DOHH2 (cell line): ENCODE data around the gene PRAME.

Experiments
- H3F3A ChIP-seq: fragments of 200-600 bp; sonication (generic), shearing (Covaris generic); 2 replicates; pipeline ENCODE4 v1.6.0; 2016; ENCODE audit warnings: antibody characterized with exemption, mild to moderate bottlenecking; ENCODE audit not compliant: control insufficient read depth, insufficient read depth
- H3K27ac ChIP-seq: fragments of 200-600 bp; sonication (generic); 2 replicates; pipeline ENCODE4 v1.5.1; 2014; ENCODE audit warnings: low read depth, mild to moderate bottlenecking, low read length, moderate library complexity
- H3K27me3 ChIP-seq: fragments of 200-600 bp; sonication (generic); 2 replicates; pipeline ENCODE4 v1.6.1; 2014; ENCODE audit warnings: mild to moderate bottlenecking, low read length, mixed read lengths; ENCODE audit not compliant: control insufficient read depth
- H3K36me3 ChIP-seq: fragments of 200-600 bp; sonication (generic); 2 replicates; pipeline ENCODE4 v1.6.1; 2014; ENCODE audit warnings: mild to moderate bottlenecking, low read length, moderate library complexity, mixed read lengths; ENCODE audit not compliant: control insufficient read depth
- H3K4me1 ChIP-seq: fragments of 200-600 bp; sonication (generic); 2 replicates; pipeline ENCODE4 v1.6.1; 2014; ENCODE audit warnings: mild to moderate bottlenecking, low read length, mixed read lengths; ENCODE audit not compliant: control insufficient read depth
- H3K4me2 ChIP-seq: fragments of 200-600 bp; sonication (generic); 2 replicates; pipeline ENCODE4 v1.6.0; 2014; ENCODE audit warnings: mild to moderate bottlenecking, low read length, moderate library complexity
- H3K4me3 ChIP-seq: fragments of 200-600 bp; sonication (generic); 2 replicates; pipeline ENCODE4 v1.5.1; 2014; ENCODE audit warnings: mild to moderate bottlenecking, low read length, mixed read lengths
- H3K79me2 ChIP-seq: fragments of 200-600 bp; sonication (generic); 2 replicates; pipeline ENCODE4 v1.6.1; 2014; ENCODE audit warnings: mild to moderate bottlenecking, low read length, mixed read lengths; ENCODE audit not compliant: control insufficient read depth
- H3K9me2 ChIP-seq: fragments of 200-600 bp; sonication (generic); replicated peaks from 2 replicates; pipeline ENCODE4 v1.6.1; 2014; ENCODE audit warnings: mild to moderate bottlenecking, low read length, mixed read lengths; ENCODE audit not compliant: control insufficient read depth
- H3K9me3 ChIP-seq: fragments of 200-600 bp; sonication (generic); 2 replicates; pipeline ENCODE4 v1.6.1; 2014; ENCODE audit warnings: antibody characterized with exemption, low read length, mixed read lengths; ENCODE audit not compliant: control insufficient read depth, insufficient read depth
- H4K20me1 ChIP-seq: fragments of 200-600 bp; sonication (generic); 2 replicates; pipeline ENCODE4 v1.6.0; 2014; ENCODE audit warnings: low read depth, mild to moderate bottlenecking, antibody characterized with exemption, low read length, moderate library complexity; ENCODE audit not compliant: control insufficient read depth, insufficient read depth
- EZH2phosphoT487 ChIP-seq: fragments of 200-600 bp; sonication (generic); IDR thresholded peaks from 2 replicates; pipeline ENCODE4 v1.6.1; 2017; ENCODE audit warnings: borderline replicate concordance, mild to moderate bottlenecking, antibody characterized with exemption, low read length, moderate library complexity, mixed read lengths
- TF ChIP-seq, protein P1 (sequence below): fragments of 200-600 bp; sonication (generic); IDR thresholded peaks from one replicate; pipeline ENCODE4 v1.5.1; 2014; ENCODE audit warnings: antibody characterized with exemption, mild to moderate bottlenecking, low read depth, low read length; ENCODE audit not compliant: poor library complexity, severe bottlenecking

PRAME gene

GRCh38 chr22:22546490-22546889 lies 12.6 kb downstream of the PRAME start:
- Histone ChIP-seq H3K9me2 (no peaks in the 10 kb centered on the region), H3K36me3 (no peaks in the 10 kb centered on the region), H4K20me1 (no peaks in the 10 kb centered on the region), H3K4me1 (peaks cover 26% of the 10 kb centered on the region), H3K4me3 (no peak overlapping the region), H3K4me2 (no peak overlapping the region), H3K9me3 (no peaks in the 10 kb centered on the region), H3K27ac (no peak overlapping the region), H3F3A (peaks cover 6% of the 10 kb centered on the region), H3K79me2 (no peaks in the 10 kb centered on the region), H3K27me3 (no peaks in the 10 kb centered on the region)
- TF ChIP-seq EZH2phosphoT487, result no peak
- TF ChIP-seq, protein P1, sequence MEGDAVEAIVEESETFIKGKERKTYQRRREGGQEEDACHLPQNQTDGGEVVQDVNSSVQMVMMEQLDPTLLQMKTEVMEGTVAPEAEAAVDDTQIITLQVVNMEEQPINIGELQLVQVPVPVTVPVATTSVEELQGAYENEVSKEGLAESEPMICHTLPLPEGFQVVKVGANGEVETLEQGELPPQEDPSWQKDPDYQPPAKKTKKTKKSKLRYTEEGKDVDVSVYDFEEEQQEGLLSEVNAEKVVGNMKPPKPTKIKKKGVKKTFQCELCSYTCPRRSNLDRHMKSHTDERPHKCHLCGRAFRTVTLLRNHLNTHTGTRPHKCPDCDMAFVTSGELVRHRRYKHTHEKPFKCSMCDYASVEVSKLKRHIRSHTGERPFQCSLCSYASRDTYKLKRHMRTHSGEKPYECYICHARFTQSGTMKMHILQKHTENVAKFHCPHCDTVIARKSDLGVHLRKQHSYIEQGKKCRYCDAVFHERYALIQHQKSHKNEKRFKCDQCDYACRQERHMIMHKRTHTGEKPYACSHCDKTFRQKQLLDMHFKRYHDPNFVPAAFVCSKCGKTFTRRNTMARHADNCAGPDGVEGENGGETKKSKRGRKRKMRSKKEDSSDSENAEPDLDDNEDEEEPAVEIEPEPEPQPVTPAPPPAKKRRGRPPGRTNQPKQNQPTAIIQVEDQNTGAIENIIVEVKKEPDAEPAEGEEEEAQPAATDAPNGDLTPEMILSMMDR, result no peak

GRCh38 chr22:22545084-22545483 lies 14.0 kb downstream of the PRAME start:
- Histone ChIP-seq H3K9me3 (no peaks in the 10 kb centered on the region), H3F3A (peaks cover 6% of the 10 kb centered on the region), H3K4me2 (no peak overlapping the region), H3K79me2 (no peaks in the 10 kb centered on the region), H3K36me3 (no peaks in the 10 kb centered on the region), H4K20me1 (no peaks in the 10 kb centered on the region), H3K27ac (no peak overlapping the region), H3K4me1 (peaks cover 26% of the 10 kb centered on the region), H3K9me2 (no peaks in the 10 kb centered on the region), H3K27me3 (no peaks in the 10 kb centered on the region), H3K4me3 (no peak overlapping the region)
- TF ChIP-seq EZH2phosphoT487, result no peak

DNA sequence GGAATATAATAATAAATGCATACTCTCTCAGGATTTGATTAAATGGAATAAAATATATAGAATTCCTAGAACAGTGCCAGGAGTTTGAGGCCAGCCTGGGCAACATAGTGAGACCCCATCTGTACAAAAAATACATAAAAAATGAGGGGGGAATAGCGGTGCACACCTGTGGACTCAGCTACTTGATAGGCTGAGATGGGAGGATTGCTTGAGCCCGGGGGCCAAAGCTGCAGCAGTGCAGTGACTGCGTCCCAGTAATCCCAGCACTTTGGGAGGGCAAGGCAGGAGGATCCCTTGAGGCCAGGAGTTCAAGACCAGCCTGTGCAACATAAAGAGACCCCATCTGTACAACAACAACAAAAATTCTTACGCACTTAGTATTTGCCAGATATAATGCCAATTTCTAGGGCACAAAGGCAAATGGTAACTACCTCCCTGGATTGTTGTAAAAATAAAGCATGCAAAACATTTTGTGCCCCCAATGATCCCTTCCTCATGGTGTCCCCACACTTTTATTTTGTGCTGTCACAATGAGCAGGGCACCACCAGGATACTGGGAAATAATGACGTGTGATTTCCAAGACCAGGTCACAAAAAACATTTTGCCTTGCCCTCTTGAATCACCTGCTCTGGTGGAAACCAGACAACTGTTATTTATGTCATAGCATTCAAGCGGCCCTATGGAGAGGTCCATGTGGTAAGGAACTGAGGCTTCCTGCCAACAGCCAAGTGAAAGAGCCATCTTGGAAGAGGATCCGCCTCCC lies 20.7 kb downstream of the PRAME start:
- TF ChIP-seq EZH2phosphoT487, result no peak
- TF ChIP-seq, protein P1, result no peak
- no peaks in the 10 kb centered on the region for H3K4me1 ChIP-seq
- no peak overlapping the region for H3K4me2 ChIP-seq
- H3K36me3 ChIP-seq, result no peaks in the 10 kb centered on the region
- no peaks in the 10 kb centered on the region for H4K20me1 ChIP-seq
- H3K79me2 ChIP-seq, result no peaks in the 10 kb centered on the region
- H3F3A ChIP-seq, result no peaks in the 10 kb centered on the region
- H3K27me3 ChIP-seq, result no peaks in the 10 kb centered on the region
- no peak overlapping the region for H3K4me3 ChIP-seq
- no peaks in the 10 kb centered on the region for H3K9me3 ChIP-seq
- H3K9me2 ChIP-seq, result no peaks in the 10 kb centered on the region
- H3K27ac ChIP-seq, result no peak overlapping the region

GRCh38 chr22:22536916-22537315 lies 22.1 kb downstream of the PRAME start:
- Histone ChIP-seq H3K27me3 (no peaks in the 10 kb centered on the region), H3K4me3 (no peak overlapping the region), H3K27ac (no peak overlapping the region), H3F3A (no peaks in the 10 kb centered on the region), H3K4me2 (no peak overlapping the region), H3K79me2 (no peaks in the 10 kb centered on the region), H3K4me1 (no peaks in the 10 kb centered on the region), H3K36me3 (no peaks in the 10 kb centered on the region), H3K9me2 (no peaks in the 10 kb centered on the region), H3K9me3 (no peaks in the 10 kb centered on the region), H4K20me1 (no peaks in the 10 kb centered on the region)
- no peak for TF ChIP-seq EZH2phosphoT487
- TF ChIP-seq, protein P1, result no peak
